GM18868 (cell line): ENCODE results near the gene SPATA16.
"Not testable (repeated sequence)": the region's sequence is repeated elsewhere in the genome, so short reads cannot be mapped to it uniquely, and the experiment has no call there.

Experiments
- ATAC-seq: cut with Tn5 transposase; IDR thresholded peaks from one replicate; pipeline ENCODE4 v1.9.1; 2021; ENCODE audit warnings: mild to moderate bottlenecking, moderate library complexity; ENCODE audit not compliant: unreplicated experiment

Gene SPATA16

GRCh38 chr3:173006006-173006405, 135.0 kb downstream of the SPATA16 start:
- ATAC-seq, result no peak

GRCh38 chr3:173004681-173005080, 136.4 kb downstream of the SPATA16 start:
- no peak for ATAC-seq

- no peak for ATAC-seq
Observed at GRCh38 chr3:173003956-173004355, 137.1 kb downstream of the SPATA16 start.

- no peak for ATAC-seq
Observed at GRCh38 chr3:173003471-173003870, 137.6 kb downstream of the SPATA16 start.

- ATAC-seq, result no peak
Observed at GRCh38 chr3:173001622-173002021, 139.4 kb downstream of the SPATA16 start.

GRCh38 chr3:173000553-173000952, 140.5 kb downstream of the SPATA16 start:
- no peak for ATAC-seq

GRCh38 chr3:172993412-172993811, 147.6 kb downstream of the SPATA16 start:
- no peak for ATAC-seq

GRCh38 chr3:172991424-172991996, 149.5 kb downstream of the SPATA16 start:
- no peak for ATAC-seq

- ATAC-seq, result no peak
Observed at GRCh38 chr3:172989373-172989772, 151.7 kb downstream of the SPATA16 start.

- ATAC-seq, result no peak
Observed at GRCh38 chr3:172987273-172987672, 153.8 kb downstream of the SPATA16 start.

- no peak for ATAC-seq
Observed at GRCh38 chr3:172984914-172985313, 156.1 kb downstream of the SPATA16 start.

- no peak for ATAC-seq
Observed at GRCh38 chr3:172982736-172983364, 158.2 kb downstream of the SPATA16 start.

- no peak for ATAC-seq
Observed at GRCh38 chr3:172981407-172981983, 159.5 kb downstream of the SPATA16 start.

- ATAC-seq, result no peak
Observed at GRCh38 chr3:172980849-172981248, 160.2 kb downstream of the SPATA16 start.

- no peak for ATAC-seq
Observed at GRCh38 chr3:172977696-172978095, 163.3 kb downstream of the SPATA16 start.

GRCh38 chr3:172974969-172975368, 166.1 kb downstream of the SPATA16 start:
- no peak for ATAC-seq

GRCh38 chr3:172973799-172974198, 167.2 kb downstream of the SPATA16 start:
- no peak for ATAC-seq

- ATAC-seq, result no peak
Observed at GRCh38 chr3:172972717-172973116, 168.3 kb downstream of the SPATA16 start.

- ATAC-seq, result no peak
Observed at GRCh38 chr3:172972067-172972466, 169.0 kb downstream of the SPATA16 start.

GRCh38 chr3:172968646-172969045, 172.4 kb downstream of the SPATA16 start:
- ATAC-seq, result no peak

GRCh38 chr3:172965256-172965655, 175.8 kb downstream of the SPATA16 start:
- no peak for ATAC-seq

GRCh38 chr3:172960626-172961182, 180.3 kb downstream of the SPATA16 start:
- ATAC-seq, result not testable (repeated sequence)
